NCI-H748 (cell line): ENCODE measurements around the gene COL20A1.
A peak's percentile ranks its signal among the peaks of the same experiment; 100 is the strongest.
"Not testable (repeated sequence)": the region's sequence is repeated elsewhere in the genome, so short reads cannot be mapped to it uniquely, and the experiment has no call there.

ENCODE experiments used
- DNase-seq: peaks from one replicate; lab custom pipeline; 2025; ENCODE audit not compliant: unreplicated experiment; lab: John Stamatoyannopoulos, UW

COL20A1 gene

GRCh38 chr20:63290136-63290676 lies 2.8 kb upstream of the COL20A1 start:
- no peak for DNase-seq

- DNase-seq, result peak; percentile 26
Measured at GRCh38 chr20:63290677-63291472, 2.1 kb upstream of the COL20A1 start.

- DNase-seq, result no peak
Measured at GRCh38 chr20:63291811-63292210, 1.2 kb upstream of the COL20A1 start.

GRCh38 chr20:63292292-63292701 lies 689 bp upstream of the COL20A1 start:
- DNase-seq, result no peak

GRCh38 chr20:63293456-63293855 lies 470 bp downstream of the COL20A1 start:
- no peak for DNase-seq

GRCh38 chr20:63293871-63294535 lies 1.0 kb downstream of the COL20A1 start:
- DNase-seq, result no peak

GRCh38 chr20:63294536-63294900 lies 1.5 kb downstream of the COL20A1 start:
- no peak for DNase-seq

GRCh38 chr20:63295018-63295417 lies 2.0 kb downstream of the COL20A1 start:
- DNase-seq, result no peak

GRCh38 chr20:63295422-63295821 lies 2.4 kb downstream of the COL20A1 start:
- DNase-seq, result peak; percentile 10

- DNase-seq, result no peak
Measured at GRCh38 chr20:63295846-63296245, 2.9 kb downstream of the COL20A1 start.

- DNase-seq, result no peak
Measured at GRCh38 chr20:63296531-63297299, 3.7 kb downstream of the COL20A1 start.

- no peak for DNase-seq
Measured at GRCh38 chr20:63297371-63297781, 4.4 kb downstream of the COL20A1 start.

- no peak for DNase-seq
Measured at GRCh38 chr20:63297796-63298572, 5.0 kb downstream of the COL20A1 start.

GRCh38 chr20:63298731-63299312 lies 5.8 kb downstream of the COL20A1 start:
- DNase-seq, result no peak

GRCh38 chr20:63301671-63302070 lies 8.7 kb downstream of the COL20A1 start:
- no peak for DNase-seq

- no peak for DNase-seq
Measured at GRCh38 chr20:63303095-63303666, 10.2 kb downstream of the COL20A1 start.

GRCh38 chr20:63305393-63305792 lies 12.4 kb downstream of the COL20A1 start:
- DNase-seq, result no peak

GRCh38 chr20:63305933-63306672 lies 13.1 kb downstream of the COL20A1 start:
- not testable (repeated sequence) for DNase-seq
